Measurements from ENCODE around the gene SYPL2. TPM values are rescaled to one million over a fixed set of nuclear protein-coding genes. Genes with fewer than 3 reads are reported as not detected.
A peak's percentile ranks its signal among the peaks of the same experiment; 100 is the strongest.

Gene SYPL2
- total RNA-seq, 2 donors from 2014 or later: not detected

GRCh38 chr1:109477821-109478220 lies 11.5 kb downstream of the SYPL2 start:
- H3K27ac Mint-ChIP-seq: no peak overlapping the region
- H3K9me3 Mint-ChIP-seq: no peaks in the 10 kb centered on the region
- no peaks in the 10 kb centered on the region for H3K36me3 Mint-ChIP-seq
- peaks cover 13 to 15% of the 10 kb centered on the region in 2 donors for H3K4me1 Mint-ChIP-seq (ENCODE audit: low read depth in 2 of 2)
- no peak for DNase-seq (ENCODE audit: low spot score)
- peaks cover 24 to 33% of the 10 kb centered on the region in 2 donors for H3K27me3 Mint-ChIP-seq
- peak; percentile 67 to 72 for ATAC-seq
- H3K4me3 Mint-ChIP-seq: no peak overlapping the region

- H3K36me3 Mint-ChIP-seq: no peaks in the 10 kb centered on the region
- H3K9me3 Mint-ChIP-seq: no peaks in the 10 kb centered on the region
- no peak for ATAC-seq
- H3K4me1 Mint-ChIP-seq (ENCODE audit: low read depth in 2 of 2): peaks cover 21 to 22% of the 10 kb centered on the region in 2 donors
- peaks cover 18 to 28% of the 10 kb centered on the region in 2 donors for H3K27me3 Mint-ChIP-seq
- DNase-seq (ENCODE audit: low spot score): no peak
- no peak overlapping the region for H3K27ac Mint-ChIP-seq
- H3K4me3 Mint-ChIP-seq: no peak overlapping the region
These were observed 12.5 kb downstream of the SYPL2 start for GRCh38 chr1:109478806-109479205.

DNA sequence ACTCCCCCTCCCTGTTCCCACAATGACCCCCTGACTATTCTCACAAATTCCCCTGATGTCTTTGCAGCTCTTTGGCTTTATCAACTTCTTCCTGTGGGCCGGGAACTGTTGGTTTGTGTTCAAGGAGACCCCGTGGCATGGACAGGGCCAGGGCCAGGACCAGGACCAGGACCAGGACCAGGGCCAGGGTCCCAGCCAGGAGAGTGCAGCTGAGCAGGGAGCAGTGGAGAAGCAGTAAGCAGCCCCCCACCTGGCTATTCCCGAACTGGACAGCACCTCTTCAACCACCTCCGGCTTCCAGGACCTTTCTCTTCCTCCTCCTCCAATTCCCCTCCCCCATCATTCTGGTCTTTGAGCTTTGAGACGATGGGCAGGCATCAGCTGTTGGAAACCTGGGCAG lies 13.0 kb downstream of the SYPL2 start:
- no peak for DNase-seq (ENCODE audit: low spot score)
- H3K36me3 Mint-ChIP-seq: no peaks in the 10 kb centered on the region

GRCh38 chr1:109479901-109480300 lies 13.6 kb downstream of the SYPL2 start:
- Mint-ChIP-seq H3K9me3 (no peaks in the 10 kb centered on the region), H3K4me3 (no peak overlapping the region), H3K27me3 (peaks cover 18 to 28% of the 10 kb centered on the region in 2 donors), H3K4me1 (ENCODE audit: low read depth in 2 of 2) (peaks cover 30 to 31% of the 10 kb centered on the region in 2 donors), H3K36me3 (no peaks in the 10 kb centered on the region), H3K27ac (no peak overlapping the region)
- DNase-seq (ENCODE audit: low spot score) (no peak), ATAC-seq (no peak)

More for the DNA sequence above, 13.0 kb downstream of the SYPL2 start:
- Mint-ChIP-seq H3K4me3 (no peak overlapping the region), H3K27ac (no peak overlapping the region), H3K9me3 (no peaks in the 10 kb centered on the region), H3K4me1 (ENCODE audit: low read depth in 2 of 2) (peaks cover 24 to 25% of the 10 kb centered on the region in 2 donors), H3K27me3 (peaks cover 18 to 28% of the 10 kb centered on the region in 2 donors)
- ATAC-seq: no peak

DNA sequence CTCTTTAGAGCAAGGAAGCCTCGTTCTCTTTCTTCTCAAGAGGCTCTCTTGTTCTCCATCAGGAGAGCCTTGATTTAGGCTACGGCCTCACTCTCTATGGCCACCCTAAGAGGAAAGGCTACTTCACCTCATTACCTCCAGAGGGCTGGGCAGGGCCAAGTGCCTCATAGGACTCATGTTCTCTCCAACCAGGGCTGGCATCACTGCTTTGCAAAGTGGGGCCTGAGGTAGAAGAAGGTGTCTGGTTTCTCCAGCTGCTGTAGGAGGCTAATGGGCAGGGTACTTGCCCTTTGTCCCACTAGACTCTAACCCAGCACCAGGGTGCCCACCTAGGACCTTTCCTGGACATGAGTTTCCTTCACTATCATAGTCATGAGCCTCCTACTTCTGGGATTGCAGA lies 15.3 kb downstream of the SYPL2 start:
- H3K4me3 Mint-ChIP-seq: no peak overlapping the region
- no peak overlapping the region for H3K27ac Mint-ChIP-seq
- H3K9me3 Mint-ChIP-seq: no peaks in the 10 kb centered on the region
- peaks cover 35 to 37% of the 10 kb centered on the region in 2 donors for H3K4me1 Mint-ChIP-seq (ENCODE audit: low read depth in 2 of 2)
- peaks cover 18 to 23% of the 10 kb centered on the region in 2 donors for H3K27me3 Mint-ChIP-seq
- DNase-seq (ENCODE audit: low spot score) (no peak), ATAC-seq (no peak)
- H3K36me3 Mint-ChIP-seq: no peaks in the 10 kb centered on the region

DNA sequence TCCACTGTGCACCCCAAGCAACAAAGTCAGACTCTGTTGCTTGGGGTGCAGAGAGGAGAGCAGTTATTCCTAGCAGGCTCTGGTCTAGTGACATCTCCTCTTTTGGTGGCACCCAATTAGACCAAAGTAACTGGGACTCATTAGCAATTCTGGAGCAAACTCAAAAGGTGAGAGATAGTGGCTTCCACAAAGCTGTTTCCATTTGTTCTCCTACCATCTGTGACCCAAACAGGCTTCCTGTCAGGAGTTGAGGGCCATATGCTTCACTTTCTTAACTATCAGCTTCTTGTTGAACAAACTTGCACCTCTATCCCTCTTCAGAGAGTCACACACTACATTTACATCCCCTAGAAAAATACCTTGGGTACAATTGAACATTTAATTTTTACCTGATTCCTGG lies 15.9 kb downstream of the SYPL2 start:
- Mint-ChIP-seq H3K9me3 (no peaks in the 10 kb centered on the region), H3K36me3 (no peaks in the 10 kb centered on the region), H3K27me3 (peaks cover 18 to 23% of the 10 kb centered on the region in 2 donors), H3K4me3 (peak overlapping the region; percentile 98), H3K27ac (peak overlapping the region; percentile 86 to 87), H3K4me1 (ENCODE audit: low read depth in 2 of 2) (peaks cover 35 to 37% of the 10 kb centered on the region in 2 donors)
- DNase-seq (ENCODE audit: low spot score) (no peak), ATAC-seq (no peak)

- DNase-seq (ENCODE audit: low spot score): no peak
- Mint-ChIP-seq H3K36me3 (no peaks in the 10 kb centered on the region), H3K4me1 (ENCODE audit: low read depth in 2 of 2) (peaks cover 35 to 37% of the 10 kb centered on the region in 2 donors), H3K27ac (peak overlapping the region; percentile 86 to 87), H3K27me3 (peaks cover 18 to 22% of the 10 kb centered on the region in 2 donors), H3K9me3 (no peaks in the 10 kb centered on the region), H3K4me3 (peak overlapping the region; percentile 98)
- ATAC-seq: peak; percentile 29 to 46
These were observed 16.7 kb downstream of the SYPL2 start for GRCh38 chr1:109482791-109483671.

- H3K27me3 Mint-ChIP-seq: peaks cover 18 to 20% of the 10 kb centered on the region in 2 donors
- H3K4me3 Mint-ChIP-seq: peak within 1 kb of the TSS; percentile 98
- H3K27ac Mint-ChIP-seq: peak within 1 kb of the TSS; percentile 86 to 87
- peak; percentile 93 for DNase-seq (ENCODE audit: low spot score)
- no peaks in the 10 kb centered on the region for H3K9me3 Mint-ChIP-seq
- peaks cover 32 to 37% of the 10 kb centered on the region in 2 donors for H3K4me1 Mint-ChIP-seq (ENCODE audit: low read depth in 2 of 2)
- ATAC-seq: peak; percentile 90 to 91
- no peaks in the 10 kb centered on the region for H3K36me3 Mint-ChIP-seq
These were observed 17.5 kb downstream of the SYPL2 start, which contains the start of gene ATXN7L2 for GRCh38 chr1:109483672-109484518. TSS of gene ATXN7L2 (plus strand) at chr1:109483905. CDS start at chr1:109483954, 49 bp downstream.

DNA sequence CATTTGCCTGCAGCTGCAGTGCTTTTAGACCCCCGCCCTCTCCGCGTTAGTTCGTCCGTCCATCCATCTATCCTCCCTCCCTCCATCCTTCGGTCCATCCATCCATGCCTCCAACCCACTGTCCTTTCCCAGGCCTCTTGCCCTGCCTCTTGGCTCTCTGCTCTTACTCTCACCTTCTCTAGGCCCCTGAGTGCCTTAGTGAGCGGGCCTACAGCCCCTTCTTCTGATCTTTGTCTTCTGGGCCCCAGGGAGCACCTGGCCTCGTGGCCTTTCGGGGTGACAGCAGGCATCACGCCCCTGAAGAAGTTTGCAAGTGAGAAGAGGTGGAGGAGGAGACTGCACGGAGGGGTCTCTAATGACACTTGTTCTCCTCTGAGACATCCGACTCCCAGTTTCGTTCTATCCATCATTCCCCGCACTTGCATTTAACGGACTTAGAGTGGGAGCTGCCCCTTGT lies 18.2 kb downstream of the SYPL2 start:
- H3K4me1 Mint-ChIP-seq (ENCODE audit: low read depth in 2 of 2): peaks cover 28 to 32% of the 10 kb centered on the region in 2 donors

DNA sequence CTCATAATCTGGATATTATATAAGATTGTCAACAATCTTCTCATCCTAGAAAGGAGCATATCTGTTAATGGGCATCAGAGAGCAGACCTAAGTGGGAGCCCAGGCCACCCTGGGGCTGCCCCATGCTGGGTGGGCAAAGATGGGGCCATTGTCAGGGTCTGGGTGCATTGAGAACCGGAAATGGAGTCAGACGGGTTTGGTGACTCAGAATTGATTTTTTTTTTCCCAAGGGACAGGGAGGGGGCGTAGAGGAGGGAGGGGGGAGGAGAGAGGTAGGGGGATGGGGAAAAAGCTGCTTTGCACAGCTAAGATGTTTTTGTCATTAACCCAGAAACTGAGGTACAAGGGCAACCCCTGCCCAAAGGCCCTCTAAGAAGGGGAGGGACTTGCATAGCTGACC lies 18.7 kb downstream of the SYPL2 start:
- peaks cover 8 to 11% of the 10 kb centered on the region in 2 donors for H3K27me3 Mint-ChIP-seq
- DNase-seq (ENCODE audit: low spot score): no peak
- H3K4me1 Mint-ChIP-seq (ENCODE audit: low read depth in 2 of 2): peaks cover 27 to 30% of the 10 kb centered on the region in 2 donors
- ATAC-seq: no peak
- H3K9me3 Mint-ChIP-seq: no peaks in the 10 kb centered on the region
- no peaks in the 10 kb centered on the region for H3K36me3 Mint-ChIP-seq
- peak overlapping the region; percentile 98 for H3K4me3 Mint-ChIP-seq
- H3K27ac Mint-ChIP-seq: peak overlapping the region; percentile 86 to 87

More for the DNA sequence above, 18.2 kb downstream of the SYPL2 start:
- Mint-ChIP-seq H3K36me3 (no peaks in the 10 kb centered on the region), H3K27ac (peak overlapping the region; percentile 86 to 87), H3K4me3 (peak overlapping the region; percentile 98), H3K9me3 (no peaks in the 10 kb centered on the region), H3K27me3 (peaks cover 12 to 14% of the 10 kb centered on the region in 2 donors)
- ATAC-seq (no peak), DNase-seq (ENCODE audit: low spot score) (no peak)

DNA sequence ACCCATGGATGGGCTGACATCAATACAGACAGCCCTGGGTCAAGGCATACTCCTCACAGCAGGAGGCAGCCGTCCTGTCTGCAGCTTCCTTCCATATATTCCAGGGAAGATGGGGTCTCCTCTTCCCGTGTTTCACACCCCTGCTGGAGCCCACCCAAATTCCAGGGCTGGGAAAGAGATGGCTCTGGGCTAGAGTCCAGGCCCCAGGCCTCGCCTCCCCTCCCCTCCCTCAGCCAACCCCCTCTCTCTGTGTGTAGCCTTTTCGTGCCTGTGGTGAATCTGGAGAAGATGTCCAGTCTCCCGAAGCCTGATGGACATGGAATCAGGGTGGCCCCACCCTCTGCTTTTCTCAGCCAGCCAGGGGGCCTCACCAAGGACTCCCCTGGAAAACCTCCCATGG lies 20.9 kb downstream of the SYPL2 start:
- DNase-seq (ENCODE audit: low spot score) (no peak), ATAC-seq (no peak)
- no peaks in the 10 kb centered on the region for H3K9me3 Mint-ChIP-seq
- no peaks in the 10 kb centered on the region for H3K27me3 Mint-ChIP-seq
- no peak overlapping the region for H3K4me3 Mint-ChIP-seq
- no peak overlapping the region for H3K27ac Mint-ChIP-seq
- H3K36me3 Mint-ChIP-seq: no peaks in the 10 kb centered on the region
- peaks cover 30 to 32% of the 10 kb centered on the region in 2 donors for H3K4me1 Mint-ChIP-seq (ENCODE audit: low read depth in 2 of 2)

- no peaks in the 10 kb centered on the region for H3K27me3 Mint-ChIP-seq
- no peak for DNase-seq (ENCODE audit: low spot score)
- peaks cover 21 to 23% of the 10 kb centered on the region in 2 donors for H3K4me1 Mint-ChIP-seq (ENCODE audit: low read depth in 2 of 2)
- ATAC-seq: no peak
- no peaks in the 10 kb centered on the region for H3K36me3 Mint-ChIP-seq
- H3K27ac Mint-ChIP-seq: no peak overlapping the region
- H3K9me3 Mint-ChIP-seq: no peaks in the 10 kb centered on the region
- H3K4me3 Mint-ChIP-seq: no peak overlapping the region
These were observed 21.9 kb downstream of the SYPL2 start for GRCh38 chr1:109488201-109488600.

DNA sequence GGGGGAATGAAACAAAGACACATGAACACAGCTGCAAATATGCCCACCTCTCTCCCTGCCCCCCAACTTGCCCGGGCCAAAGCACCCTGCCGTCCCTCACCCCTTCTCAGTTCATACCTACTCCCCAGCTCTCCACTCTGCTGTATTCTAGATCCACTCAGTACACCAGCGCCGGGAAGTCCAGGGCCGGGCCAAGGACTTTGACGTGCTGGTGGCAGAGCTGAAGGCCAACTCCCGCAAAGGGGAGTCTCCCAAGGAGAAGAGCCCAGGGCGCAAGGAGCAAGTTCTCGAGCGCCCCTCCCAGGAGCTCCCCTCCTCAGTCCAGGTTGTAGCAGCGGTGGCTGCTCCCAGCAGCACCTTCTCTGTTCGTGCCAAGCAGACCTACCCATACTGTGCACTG lies 22.4 kb downstream of the SYPL2 start:
- H3K4me3 Mint-ChIP-seq: no peak overlapping the region
- no peaks in the 10 kb centered on the region for H3K27me3 Mint-ChIP-seq
- peaks cover 17 to 19% of the 10 kb centered on the region in 2 donors for H3K4me1 Mint-ChIP-seq (ENCODE audit: low read depth in 2 of 2)
- ATAC-seq: no peak
- no peaks in the 10 kb centered on the region for H3K36me3 Mint-ChIP-seq
- H3K27ac Mint-ChIP-seq: no peak overlapping the region
- no peak for DNase-seq (ENCODE audit: low spot score)
- no peaks in the 10 kb centered on the region for H3K9me3 Mint-ChIP-seq
